ENCODE measurements around the gene GPSM3.

Gene GPSM3

DNA sequence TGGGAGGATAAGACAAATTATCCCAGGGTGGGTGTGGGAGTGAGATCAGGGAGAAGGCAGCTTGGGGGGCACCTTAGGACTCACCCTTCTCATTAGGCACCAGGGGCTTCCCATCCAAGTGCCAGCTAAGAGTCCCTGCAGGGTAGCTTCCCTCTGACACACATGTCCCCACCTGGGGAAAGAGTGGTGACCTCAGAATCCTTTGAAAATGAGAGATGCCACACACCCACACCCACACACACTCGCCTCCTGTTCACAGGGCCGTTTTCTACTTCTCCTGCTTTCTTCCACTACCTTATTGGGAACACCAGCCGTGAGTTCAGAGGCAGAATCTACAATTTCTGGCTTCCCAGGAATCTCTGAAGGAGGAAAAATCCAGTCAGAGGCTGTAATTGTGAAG is 9.4 kb downstream of the GPSM3 start:
- TF ChIP-seq GATA3 (IDR thresholded peaks at IDR 0.05; ENCODE audit: low read depth, low read length) (no peak), GATA2 (IDR thresholded peaks at IDR 0.05; ENCODE audit: low read depth, low read length) (no peak)

DNA sequence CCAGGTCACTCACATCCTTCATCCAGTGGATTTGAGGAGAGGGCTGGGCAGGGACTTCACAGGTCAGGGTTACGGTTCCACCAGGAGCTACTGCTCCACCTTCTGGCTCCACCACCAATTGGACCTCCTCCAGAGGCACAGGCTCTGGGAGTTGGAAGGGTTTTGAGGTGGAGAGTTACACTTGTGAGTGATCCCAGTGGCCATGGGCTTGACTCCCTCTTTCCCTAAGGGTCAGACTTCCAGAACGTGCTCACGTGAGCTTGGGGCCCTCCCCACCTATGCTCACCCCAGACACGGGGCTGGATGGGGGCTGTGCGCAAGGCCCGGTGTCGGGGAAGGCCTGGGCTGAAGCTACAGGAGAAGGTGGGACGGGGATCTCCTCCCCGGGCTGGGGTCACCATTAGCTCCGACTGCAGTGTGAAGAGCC is 9.9 kb downstream of the GPSM3 start:
- TF ChIP-seq GATA2 (IDR thresholded peaks at IDR 0.05; ENCODE audit: low read depth, low read length) (no peak), GATA3 (IDR thresholded peaks at IDR 0.05; ENCODE audit: low read depth, low read length) (no peak)

DNA sequence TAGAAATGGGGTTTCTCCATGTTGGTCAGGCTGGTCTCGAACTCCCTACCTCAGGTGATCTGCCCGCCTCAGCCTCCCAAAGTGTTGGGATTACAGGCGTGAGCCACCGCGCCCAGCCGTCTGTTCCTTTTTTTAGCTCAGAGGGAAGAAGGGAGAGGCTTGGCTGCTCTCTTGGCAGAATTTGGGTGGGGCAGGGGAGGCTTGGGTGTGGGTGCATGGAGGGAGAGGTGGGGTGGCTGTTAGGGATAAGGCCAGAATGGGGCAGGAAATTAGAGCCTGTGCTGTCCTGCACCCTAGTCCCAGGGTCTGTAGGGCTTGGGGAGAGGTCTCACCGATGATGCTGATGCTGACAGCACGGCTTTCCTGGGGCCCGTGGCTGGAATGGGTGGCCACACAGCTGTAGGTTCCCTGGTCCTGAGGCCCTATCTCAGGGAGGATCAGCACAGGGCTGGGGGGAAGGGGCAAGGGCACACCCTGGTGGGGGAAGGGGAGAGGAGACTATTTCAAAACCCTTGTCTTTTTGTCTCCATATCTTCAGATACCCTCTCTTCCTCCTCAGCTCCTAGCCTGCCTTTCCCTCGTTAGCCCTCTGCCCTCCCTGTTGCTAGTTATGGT is 10.4 kb downstream of the GPSM3 start:
- TF ChIP-seq GATA2 (IDR thresholded peaks at IDR 0.05; ENCODE audit: low read depth, low read length) = no peak
- TF ChIP-seq GATA3 (IDR thresholded peaks at IDR 0.05; ENCODE audit: low read depth, low read length) = no peak

DNA sequence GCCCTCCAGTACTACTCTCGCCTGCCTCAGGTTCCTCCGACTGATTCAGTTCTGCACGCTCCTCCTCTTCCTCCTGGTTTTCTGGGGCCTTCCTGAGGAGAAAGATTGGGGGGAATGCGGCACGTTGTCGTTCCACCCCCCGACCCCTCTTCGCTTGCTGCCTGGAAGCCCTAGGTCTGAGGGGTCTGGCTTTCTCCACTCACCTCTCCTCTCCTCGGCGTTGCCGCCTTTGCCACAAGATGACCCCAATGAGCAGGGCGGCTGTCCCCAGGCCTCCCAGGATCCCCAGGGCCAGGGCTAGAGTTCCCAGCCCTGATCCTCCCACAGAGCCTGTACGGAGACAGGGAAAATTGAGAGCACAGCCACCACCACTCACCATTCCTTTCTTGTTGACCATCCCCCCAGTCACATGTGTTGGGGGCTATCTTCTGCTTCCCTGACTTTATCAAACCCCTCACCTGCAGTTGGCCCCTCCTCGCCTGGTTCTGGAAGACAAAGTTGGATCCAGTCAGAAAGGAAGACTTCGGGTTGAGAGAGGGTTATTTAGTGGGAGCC is 11.2 kb downstream of the GPSM3 start:
- TF ChIP-seq GATA2 (IDR thresholded peaks at IDR 0.05; ENCODE audit: low read depth, low read length) (no peak), GATA3 (IDR thresholded peaks at IDR 0.05; ENCODE audit: low read depth, low read length) (no peak)

- TF ChIP-seq GATA3 (IDR thresholded peaks at IDR 0.05; ENCODE audit: low read depth, low read length) = no peak
- no peak for TF ChIP-seq GATA2 (IDR thresholded peaks at IDR 0.05; ENCODE audit: low read depth, low read length)
Measured at GRCh38 chr6:32179766-32180405, 12.6 kb downstream of the GPSM3 start.

DNA sequence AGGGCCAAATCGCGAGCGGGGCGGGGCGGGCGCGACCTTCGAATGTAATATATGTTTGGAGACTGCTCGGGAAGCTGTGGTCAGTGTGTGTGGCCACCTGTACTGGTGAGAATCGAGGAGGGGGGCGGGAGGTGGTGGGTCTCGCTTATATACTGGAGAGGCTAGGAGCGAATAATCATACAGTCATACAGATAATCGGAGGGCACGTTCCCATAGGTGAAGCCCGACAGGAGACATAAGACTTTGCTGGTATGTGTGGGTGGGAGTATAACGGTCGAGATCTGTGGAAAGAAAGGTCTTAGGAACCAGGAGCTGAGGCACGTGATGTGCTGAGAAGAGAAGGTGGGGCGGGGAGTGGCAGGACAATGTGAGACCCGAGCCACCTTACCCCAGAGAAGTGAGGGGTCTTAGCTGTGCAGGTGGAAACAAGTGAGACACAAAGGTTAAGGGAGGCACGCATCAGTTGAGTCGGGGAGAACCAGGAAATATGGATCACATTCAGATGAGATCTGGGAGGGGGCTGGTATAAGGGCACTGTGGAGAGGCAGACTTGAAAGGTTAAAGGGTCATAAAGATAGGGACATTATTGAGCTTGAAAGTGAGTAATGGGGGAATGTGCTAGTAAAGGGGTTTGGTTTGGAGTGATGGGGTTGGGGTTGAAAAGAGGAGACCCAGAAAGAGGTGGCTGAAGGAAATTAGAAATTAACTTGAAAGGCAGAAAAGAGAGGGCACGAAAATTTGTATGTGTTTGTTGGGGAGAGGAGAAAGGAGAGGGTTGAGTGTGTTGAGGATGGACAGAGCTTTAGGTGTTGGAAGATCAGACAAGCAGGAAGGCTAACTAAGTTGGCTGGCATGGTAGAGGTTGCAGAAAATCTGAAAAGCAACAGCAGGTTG is 13.6 kb downstream of the GPSM3 start:
- TF ChIP-seq GATA3 (IDR thresholded peaks at IDR 0.05; ENCODE audit: low read depth, low read length) (no peak), GATA2 (IDR thresholded peaks at IDR 0.05; ENCODE audit: low read depth, low read length) (no peak)

- TF ChIP-seq GATA3 (IDR thresholded peaks at IDR 0.05; ENCODE audit: low read depth, low read length) (no peak), GATA2 (IDR thresholded peaks at IDR 0.05; ENCODE audit: low read depth, low read length) (no peak)
Measured at GRCh38 chr6:32177788-32178546, 14.5 kb downstream of the GPSM3 start, which contains the start of gene RNF5. Gene RNF5, plus strand, starts transcription at chr6:32178405. Its CDS starts 107 bp downstream, at chr6:32178512.

GRCh38 chr6:32177183-32177787 is 15.2 kb downstream of the GPSM3 start:
- TF ChIP-seq GATA2 (IDR thresholded peaks at IDR 0.05; ENCODE audit: low read depth, low read length) = no peak
- TF ChIP-seq GATA3 (IDR thresholded peaks at IDR 0.05; ENCODE audit: low read depth, low read length) = no peak

DNA sequence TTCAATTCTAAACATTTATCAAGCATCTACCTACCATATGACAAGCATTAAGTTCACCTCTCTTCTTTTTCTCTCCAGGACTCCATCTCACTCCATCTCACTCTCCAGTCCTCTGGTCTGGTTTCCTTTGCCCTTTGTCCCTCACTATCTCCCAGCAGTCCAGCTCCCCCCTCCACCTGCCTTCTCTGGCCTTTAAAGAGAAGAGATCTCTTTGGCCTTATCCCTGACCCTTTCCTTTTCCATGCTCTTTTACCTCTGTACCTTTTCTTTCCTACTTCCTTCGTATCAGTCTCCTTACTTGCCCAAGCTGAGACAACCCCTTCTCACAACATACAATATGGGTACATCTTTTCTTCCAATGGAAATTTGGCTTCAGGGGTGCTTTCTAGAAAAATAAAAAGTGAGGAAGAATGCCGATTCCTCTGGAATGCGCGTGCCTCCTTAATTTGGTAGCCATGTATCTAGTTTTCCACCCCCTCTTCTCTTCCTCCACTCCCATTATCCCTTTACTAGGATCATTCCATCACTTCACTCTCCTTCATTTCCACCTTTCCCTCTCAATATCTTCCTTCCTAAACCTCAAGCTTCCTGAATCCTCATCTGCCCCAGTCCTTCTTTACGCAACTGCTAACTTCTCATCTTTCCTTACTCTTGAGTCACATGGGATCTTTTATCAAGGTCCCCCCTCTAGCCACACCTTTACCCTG is 15.8 kb downstream of the GPSM3 start:
- TF ChIP-seq GATA2 (IDR thresholded peaks at IDR 0.05; ENCODE audit: low read depth, low read length) (no peak), GATA3 (IDR thresholded peaks at IDR 0.05; ENCODE audit: low read depth, low read length) (no peak)

DNA sequence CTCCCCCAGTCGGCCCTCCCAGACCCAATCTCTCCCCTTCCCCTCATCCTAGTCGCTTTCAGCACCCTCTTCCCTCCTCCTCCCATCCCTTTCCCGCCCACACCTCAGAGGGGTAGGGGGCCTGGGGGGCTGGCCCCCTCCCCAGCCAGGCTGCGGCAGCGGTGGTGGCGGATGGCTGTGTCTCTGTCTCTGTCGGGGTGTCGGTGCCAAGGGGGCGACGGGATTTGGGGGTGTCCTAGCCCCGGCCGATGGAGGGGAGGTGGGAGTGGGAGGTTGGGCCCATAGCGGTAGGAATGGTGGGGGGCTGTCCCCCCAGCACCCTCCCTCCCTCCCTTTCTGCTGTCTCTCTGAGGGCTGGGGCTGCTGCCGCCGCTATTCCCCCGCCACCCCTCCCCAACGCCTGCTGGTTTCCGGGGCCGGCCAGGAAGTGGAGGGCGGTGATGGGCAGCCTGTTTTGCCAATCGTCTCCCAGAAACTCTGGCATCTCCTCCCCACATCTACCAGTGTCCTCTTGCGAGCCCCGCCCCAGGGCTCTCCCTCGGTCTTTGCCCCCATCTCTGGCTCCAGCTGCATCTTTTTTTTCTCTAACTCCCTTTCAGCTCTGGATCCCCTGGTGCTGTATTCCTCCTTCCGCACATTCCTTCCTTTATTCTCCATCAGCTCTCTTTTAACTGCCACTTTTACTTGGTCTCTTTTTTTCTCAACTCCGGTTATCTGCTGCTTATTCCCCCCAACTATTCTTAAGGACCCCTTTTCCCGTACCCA is 16.6 kb downstream of the GPSM3 start, which contains the start of gene AGPAT1:
AGPAT1 (minus strand) TSS at position 374 of the 765 bp plus-strand sequence. CDS start 4,588 bp downstream, outside the sequence.
- TF ChIP-seq GATA3 (IDR thresholded peaks at IDR 0.05; ENCODE audit: low read depth, low read length) (no peak), GATA2 (IDR thresholded peaks at IDR 0.05; ENCODE audit: low read depth, low read length) (no peak; the same call in 1 of the 2 replicates)

DNA sequence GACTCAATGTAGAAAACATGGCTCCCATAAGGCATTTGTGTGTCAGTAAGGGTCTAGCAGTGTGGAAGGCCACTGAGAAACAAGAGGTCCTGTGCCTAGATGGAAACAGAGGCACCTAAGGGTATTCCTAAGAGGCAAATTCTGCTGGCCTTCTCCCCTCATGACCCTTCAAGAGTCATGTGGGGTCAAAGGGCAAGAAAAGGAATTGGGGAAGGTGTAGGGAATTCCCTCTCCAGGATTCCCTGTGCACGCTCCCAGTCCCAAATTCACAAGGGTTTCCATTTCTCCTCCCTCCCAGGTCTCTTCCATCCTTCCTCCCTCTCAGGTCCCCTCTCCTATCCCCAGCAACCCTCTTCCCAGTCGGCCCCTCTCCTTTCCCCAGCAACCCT is 17.1 kb downstream of the GPSM3 start:
- TF ChIP-seq GATA2 (IDR thresholded peaks at IDR 0.05; ENCODE audit: low read depth, low read length) (no peak), GATA3 (IDR thresholded peaks at IDR 0.05; ENCODE audit: low read depth, low read length) (no peak)

DNA sequence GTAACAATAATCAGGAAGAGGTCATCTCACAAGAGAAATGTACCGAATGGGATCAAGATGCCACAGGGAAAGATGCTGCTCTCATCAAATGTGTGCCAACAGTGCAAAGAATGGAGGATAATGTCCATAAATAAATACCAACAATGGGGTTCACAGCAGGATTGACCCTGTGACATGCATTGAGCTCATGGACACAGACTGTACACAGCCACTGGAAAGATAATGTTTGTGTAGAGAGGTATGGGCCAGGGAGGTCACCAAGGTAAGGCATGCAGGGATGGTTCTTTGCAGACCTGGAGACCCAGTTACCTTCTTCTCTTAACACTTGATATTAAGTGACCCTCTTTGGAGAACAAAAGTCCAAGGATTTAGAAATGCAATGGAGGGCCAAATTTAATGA is 18.0 kb downstream of the GPSM3 start:
- TF ChIP-seq GATA3 (IDR thresholded peaks at IDR 0.05; ENCODE audit: low read depth, low read length) = no peak
